GM21367 (cell line): ENCODE data around the gene RUNX2.
"Not testable (repeated sequence)": the region's sequence is repeated elsewhere in the genome, so short reads cannot be mapped to it uniquely, and the experiment has no call there.

Experiments used
- ATAC-seq: cut with Tn5 transposase; IDR thresholded peaks from one replicate; pipeline ENCODE4 v1.9.1; 2021; ENCODE audit not compliant: unreplicated experiment

Gene RUNX2

DNA sequence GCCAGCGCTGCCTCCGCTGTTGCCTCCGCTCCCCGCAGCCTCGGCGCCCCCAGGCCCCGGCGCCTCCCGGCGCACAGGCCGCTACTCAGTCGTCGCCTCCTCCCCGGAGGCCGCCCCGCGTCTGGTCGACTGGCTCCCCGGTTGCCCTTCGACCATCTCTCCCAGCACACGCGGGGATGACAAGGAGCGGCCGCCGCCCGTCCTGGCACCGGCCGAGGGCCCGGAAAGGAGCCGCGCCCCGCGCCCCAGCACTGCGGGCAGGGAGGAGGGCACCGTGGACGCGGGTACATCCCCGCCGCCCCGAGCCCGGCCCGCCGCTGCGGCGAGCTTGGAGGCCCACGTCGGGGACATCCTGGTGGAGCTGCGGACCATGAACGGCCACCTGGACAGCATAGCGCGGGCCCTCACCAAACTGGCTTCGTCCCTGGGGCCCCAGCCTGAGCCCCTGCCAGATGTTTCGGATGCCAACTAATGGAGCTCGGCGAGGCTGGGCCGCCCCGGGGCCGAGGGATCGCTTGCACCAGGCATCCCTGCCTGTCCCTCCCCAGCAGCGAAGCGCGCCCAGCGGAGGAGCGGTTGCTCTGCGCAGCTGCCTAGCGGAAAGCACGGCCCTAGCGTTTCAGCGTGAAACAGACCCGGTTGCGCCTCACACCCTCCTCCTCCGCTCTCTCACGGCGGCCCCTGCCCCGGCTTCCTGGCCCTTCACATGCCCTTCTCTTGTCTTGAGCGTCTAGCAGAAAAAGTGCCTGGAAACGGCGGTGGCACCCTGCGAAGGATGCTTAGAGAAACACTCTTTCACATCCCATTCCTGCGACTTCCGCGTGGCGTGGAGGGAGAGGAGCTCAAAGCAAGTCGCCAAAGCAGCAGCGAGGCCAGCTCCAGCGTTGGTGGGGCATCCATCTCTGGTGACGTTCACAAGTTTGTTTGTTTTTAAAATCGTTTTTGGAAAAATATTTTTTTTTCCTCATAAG, 335.4 kb downstream of the RUNX2 start:
- ATAC-seq = no peak

DNA sequence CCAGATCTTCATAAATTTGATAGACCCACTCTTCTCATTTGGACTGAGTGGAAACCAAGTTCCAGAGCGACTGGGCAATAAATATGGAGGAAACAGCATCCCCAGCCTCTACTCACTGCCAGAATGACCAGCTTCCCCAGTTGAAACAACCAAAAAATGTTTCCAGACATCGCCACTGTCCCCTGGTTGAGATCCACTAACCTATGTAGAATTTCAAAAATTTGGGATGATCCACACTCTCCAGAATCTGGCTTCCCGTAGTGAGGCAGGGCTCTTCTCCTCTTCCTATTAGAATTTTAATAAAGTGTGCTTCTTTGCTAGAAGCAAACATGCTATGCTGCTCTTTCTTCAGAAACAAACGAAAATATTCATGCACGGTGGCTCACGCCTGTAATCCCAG, 336.6 kb downstream of the RUNX2 start:
- no peak for ATAC-seq

DNA sequence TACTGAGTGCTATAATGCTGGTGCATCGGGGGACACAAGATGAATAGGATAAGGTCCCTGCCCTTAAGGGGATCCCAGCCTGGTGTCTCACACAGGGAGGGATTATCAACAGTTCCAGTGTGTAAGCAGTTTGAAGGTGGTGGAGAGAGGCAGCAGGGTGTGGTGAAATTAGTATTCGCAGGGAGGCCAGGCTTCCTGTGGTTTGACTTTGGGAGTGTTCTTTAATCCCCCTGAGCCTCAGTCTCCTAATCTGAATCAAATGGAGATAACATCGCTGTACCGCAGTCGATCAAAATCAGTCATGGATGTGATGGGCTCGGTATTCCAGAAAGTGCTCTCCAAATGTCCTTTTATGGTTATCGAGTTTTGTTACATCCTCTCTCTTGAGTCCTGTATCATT, 337.7 kb downstream of the RUNX2 start:
- no peak for ATAC-seq

DNA sequence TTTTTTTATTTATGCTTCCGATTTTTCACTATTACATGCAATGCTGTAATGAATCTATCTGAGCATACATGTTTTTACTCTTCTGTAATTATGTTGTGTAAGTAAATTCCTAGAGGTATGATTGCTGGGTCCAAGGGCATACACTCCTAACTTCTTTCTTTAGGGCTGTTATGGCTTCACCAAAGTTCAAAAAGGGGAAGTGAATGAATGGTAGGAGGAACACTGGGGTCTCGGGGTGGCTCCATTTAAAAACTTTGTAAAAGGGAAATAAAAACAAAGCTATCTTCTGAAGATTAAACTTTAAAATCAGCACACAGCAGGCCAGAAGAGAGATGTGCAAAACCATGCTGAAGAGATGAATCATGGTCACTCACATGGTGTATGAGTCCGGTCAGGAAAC, 338.7 kb downstream of the RUNX2 start:
- ATAC-seq = no peak

DNA sequence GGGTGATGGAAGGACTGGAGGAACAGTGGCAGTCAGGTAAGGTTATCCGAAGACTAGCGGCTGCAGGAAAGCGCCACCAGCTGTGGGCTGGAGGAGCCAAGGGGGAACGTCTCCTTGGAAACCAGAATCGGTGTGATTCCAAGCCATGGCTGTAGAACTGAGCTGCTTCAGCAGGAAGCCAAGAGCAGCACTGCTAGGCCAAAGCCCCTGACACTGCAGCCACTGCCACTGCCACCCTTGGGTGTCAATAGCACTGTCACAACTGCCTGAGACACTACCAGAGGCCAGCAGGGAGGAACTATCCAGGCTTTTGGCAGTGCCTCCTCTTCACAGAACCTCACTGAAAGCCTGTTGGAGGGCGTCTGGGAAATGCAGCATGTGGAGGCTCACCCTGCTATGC, 339.2 kb downstream of the RUNX2 start:
- ATAC-seq = no peak

DNA sequence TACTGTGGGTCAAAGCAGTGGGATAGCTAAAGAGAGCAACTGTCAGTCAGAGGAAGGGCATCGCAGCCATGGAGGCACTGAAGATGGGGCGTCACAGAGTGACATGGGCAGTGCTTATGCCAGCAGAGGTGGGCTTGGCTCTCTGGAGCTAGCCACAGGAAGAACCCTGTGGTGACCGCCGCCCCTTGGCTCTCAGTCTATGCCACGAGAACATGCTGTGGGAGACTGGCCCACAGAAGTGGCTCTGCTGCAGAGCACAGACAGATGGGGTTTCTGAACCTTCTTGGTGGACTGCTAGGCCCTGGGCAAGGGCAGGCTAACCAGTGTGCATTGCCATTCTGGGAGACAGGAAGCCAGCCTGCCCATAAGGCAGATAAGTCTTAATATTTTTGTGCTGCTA, 339.6 kb downstream of the RUNX2 start:
- no peak for ATAC-seq

DNA sequence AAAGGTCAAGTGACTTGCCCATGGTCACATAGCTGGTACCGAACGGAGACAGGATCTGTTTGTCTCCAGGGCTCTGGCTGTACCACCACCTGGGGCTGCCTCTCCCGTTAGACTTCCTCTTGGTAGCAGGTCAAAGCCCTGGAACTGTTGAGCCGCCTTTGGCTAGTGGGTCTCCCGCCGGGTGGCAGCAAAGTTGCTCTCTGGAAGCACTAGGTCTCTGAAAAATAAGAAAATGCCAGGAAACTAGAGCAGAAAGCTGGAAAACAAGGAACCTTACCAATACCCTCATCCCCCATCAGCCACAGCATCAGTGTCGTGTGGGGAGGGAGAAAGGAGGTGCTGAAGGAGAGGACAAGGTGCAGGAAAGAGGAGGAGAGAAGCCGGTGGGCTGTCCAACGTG, 340.6 kb downstream of the RUNX2 start:
- no peak for ATAC-seq

DNA sequence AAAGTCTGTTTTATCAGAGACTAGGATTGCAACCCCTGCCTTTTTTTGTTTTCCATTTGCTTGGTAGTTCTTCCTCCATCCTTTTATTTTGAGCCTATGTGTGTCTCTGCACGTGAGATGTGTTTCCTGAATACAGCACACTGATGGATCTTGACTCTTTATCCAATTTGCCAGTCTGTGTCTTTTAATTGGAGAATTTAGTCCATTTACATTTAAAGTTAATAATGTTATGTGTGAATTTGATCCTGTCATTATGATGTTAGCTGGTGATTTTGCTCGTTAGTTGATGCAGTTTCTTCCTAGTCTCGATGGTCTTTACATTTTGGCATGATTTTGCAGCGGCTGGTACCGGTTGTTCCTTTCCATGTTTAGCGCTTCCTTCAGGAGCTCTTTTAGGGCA, 345.0 kb downstream of the RUNX2 start:
- ATAC-seq = not testable (repeated sequence)

DNA sequence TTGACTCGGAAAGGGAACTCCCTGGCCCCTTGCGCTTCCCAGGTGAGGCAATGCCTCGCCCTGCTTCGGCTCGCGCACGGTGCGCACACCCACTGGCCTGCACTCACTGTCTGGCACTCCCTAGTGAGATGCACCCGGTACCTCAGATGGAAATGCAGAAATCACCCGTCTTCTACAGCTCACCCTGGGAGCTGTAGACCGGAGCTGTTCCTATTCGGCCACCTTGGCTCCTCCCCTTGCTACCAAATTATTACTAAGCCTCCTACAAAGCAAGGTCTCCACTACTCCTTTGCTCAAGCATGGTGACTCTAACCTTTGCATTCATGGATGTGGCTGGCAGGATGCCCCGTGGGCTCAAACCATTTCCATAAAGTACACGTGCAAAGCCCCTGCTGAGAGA, 347.0 kb downstream of the RUNX2 start:
- ATAC-seq = not testable (repeated sequence)

DNA sequence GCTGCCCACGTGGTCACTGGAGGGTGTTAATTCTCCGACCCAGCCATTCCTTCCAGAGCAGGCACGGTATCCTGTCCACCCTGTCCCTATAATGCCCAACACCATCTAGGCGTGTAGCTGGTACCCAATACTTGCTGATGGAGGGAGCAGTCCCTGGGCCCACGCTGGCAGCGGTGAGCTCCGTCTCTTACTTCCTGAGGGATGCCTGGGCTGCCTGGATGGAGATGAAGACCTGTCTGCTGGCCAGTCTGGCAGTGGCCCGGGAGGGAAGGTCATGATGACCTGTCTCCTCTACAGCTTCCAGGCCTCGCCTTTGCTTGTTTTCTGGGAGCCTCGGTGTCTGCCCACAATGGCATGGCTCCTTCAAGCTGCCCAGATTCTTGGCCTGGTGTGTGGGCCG, 347.5 kb downstream of the RUNX2 start:
- no peak for ATAC-seq

DNA sequence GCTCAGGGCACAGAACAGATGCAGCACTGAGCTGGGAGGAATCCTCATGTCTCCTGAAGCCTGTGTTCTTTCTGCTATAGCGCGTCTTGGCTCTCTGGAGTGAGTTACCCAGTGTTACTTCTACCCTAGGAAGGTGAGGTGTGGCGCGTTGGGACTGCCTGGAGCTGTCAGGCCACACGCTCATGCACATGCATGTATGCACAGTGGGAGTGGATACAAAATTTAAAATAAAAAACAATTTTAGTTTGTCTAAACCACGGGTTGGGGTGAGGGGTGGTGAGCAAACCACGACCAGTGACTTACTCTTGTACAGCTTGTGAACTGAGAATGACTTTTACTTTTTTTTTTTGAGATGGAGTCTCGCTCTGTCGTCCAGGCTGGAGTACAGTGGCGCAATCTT, 348.2 kb downstream of the RUNX2 start:
- no peak for ATAC-seq

DNA sequence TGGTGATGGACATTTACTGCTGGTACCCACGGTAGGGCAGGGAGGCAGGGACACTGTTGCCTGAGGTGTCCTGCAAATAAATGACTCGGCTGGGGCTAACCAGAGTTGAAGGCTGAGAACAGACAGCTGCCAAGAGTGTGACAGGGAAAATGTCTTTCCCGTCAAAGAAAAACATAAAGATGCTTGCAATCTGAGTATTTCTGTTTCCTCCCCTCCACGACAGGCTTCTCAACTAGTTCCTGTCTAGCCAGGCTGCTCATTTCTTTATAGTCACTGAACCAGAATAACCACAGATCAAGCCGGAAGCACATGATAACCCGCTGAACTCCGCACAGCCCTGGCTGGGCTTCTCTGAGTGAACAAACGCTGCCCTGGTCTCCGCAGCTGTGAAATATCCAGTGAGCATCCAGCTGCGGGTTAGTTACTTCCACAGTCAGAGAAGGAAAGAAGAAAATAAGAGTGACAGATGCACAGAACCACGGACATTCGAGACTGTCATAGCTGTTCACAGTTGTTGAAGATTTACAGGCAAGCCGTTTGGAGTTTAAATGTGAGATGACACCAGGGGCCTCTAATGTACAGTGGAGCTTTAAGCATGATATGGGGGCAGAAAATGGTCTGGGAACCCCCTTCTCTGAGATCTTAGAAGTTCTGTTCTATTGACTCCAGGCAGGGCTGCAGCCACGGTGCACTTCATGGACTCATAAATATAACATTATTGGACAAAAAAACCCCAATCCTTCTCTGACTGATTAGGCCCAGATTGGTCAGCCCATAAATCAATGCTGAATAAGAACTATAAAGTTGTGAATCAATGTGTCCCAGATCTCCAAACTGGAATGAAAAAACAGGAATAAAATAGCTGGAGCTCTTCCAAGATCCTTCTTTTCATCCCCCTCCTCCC, 349.5 kb downstream of the RUNX2 start:
- ATAC-seq = peak; percentile 66

DNA sequence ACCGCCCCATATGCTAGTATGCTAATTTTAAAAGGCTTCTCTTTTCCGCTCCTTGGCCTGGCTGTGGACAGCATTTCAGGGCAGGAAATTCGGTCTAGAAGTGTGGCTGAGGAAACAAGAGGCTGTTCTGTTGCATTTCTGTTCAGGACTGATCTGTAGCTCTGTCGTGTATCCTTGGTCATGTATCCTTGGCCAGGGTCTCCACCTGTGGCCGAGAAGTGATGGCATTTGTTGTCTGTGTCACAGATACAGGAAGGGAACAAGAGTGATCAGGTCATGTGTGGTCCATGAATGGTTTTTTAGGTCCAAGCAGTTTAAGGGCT, 350.1 kb downstream of the RUNX2 start:
- ATAC-seq = no peak

DNA sequence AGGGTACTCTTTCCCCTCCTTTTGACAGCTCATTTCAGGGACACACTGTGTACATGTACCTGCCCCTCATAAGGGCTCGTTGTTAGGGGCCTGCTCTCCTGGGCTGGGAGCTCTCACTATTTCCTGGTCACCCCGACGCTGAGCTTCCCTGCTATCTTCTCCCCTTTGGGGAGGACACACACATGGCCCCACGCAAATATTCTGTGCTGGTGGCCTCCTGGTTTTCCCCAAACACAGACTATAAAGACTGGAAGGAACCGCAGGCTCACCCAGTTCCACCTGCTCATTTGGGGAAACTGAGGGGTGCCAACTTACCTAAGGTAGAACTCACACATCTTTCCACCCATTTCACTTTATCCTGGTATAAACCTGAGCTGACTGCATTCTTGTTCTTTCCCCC, 351.0 kb downstream of the RUNX2 start:
- ATAC-seq = no peak

DNA sequence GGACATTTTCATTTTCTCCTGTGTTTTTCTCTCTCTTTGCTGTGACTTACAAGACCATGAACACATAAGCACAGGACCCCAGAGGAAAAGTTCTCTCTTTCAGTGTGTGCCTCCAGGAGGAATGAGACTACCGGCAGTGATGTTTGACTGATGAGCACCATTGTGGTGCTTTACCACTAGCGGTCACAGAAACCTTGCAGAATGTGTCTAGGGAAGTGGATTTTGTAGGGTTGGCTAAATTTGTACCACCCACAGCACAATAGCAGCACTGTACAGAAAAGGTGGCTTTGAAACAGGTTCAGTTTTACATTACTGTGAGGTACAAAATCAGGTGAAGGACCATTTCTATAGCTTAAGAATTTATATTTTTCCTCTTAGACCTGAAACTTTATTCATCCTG, 351.5 kb downstream of the RUNX2 start:
- ATAC-seq = no peak

DNA sequence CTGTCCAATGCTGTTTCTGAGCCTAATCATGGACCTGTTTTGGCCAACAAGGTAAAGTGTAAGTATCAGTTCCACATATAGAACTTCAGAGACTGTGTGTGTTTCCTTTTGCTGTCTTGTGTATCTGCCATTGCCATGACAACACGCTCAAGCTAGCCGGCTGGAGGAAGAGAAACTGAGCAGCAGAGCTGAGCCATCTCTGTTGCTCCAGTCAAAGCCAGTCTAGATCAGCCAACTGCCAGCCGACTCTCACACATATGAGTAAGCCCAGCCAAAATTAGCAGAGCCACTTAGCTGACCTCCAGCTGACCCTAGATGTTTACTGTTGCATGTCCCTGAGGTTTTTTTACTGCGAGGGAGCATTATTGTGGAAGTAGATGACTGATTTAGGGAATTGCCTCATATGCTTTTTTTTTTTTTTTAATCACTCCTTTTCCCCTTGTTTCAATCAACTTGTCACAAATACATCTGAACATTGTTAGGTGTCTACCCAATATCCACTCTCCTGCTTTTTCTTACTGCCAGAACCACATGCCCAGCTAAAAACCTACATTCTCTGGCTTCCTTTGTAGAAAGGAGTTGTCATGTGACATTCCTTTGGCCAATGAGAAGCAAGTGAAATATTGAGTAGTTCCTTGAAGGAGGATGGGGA, 353.9 kb downstream of the RUNX2 start:
- peak; percentile 90 for ATAC-seq

DNA sequence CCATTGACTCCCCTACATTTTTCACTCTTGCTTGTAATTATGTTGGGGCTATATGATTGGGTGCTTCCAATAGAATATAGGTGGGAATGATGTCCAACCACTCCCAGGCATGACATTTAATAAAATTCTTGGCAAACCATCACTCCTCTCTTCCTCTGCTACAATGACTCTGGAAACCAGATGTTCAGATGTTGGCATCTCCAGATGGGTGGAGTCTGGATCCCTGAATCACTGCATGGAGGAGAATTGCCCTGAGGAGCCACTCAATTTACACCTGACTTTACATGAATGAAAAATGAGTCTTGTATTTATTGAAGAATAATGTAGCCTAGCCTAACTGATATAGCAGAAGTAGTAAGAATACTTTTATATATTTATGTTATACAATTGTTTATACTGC, 356.3 kb downstream of the RUNX2 start:
- no peak for ATAC-seq

DNA sequence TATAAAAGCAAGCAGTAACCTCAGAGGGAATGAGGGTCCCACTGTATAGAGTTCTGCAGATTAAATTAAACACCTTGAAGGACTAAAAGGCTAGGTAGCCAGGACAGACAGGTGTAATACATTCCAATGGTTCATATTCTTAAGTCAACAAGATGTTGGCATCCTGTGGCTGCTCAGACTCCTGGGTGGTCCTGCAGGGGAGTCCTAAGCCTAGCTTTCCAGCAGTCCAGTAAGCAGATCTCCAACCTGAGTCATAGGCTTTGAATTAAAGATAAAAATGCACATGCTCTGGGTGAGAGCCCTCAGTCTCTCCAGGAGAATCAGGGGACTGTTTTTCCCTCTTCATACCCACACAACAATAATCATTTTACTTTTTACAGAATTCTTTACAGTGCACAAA, 356.9 kb downstream of the RUNX2 start:
- ATAC-seq = no peak

DNA sequence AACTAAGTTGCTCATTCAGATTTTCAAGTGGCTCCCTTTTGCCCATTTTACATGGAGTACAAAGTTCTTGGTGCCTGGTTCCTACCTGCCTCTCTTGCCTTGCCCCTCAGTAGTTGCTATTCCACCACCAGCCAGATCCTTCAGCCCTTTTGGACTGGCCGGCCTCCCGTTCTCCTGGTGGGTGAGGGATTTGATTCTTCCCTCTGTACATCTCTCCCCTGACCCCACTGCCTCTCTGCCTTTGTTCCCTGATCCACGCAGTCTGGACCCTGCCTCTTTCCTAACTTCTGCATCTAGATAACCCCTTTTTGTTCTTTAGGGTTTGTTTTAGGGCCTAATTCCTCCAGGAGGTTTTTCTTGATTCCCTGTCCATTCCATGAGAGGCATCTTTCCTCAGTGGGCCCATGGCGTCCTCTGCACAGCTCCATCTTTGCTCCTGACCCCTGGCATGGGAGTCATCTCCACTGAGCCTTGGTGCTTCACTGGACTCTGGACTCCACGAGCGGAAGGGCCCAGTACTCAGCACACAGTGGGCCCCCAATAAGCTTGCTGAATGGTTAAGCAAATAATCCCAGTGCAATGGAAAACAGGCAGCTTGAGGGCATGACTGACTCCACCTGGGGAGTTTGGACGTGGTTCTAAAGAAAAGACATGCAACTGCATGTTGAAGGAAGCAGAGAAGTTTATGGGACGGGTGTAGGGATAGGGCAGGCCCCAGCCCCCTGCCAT, 358.9 kb downstream of the RUNX2 start:
- ATAC-seq = peak; percentile 22

DNA sequence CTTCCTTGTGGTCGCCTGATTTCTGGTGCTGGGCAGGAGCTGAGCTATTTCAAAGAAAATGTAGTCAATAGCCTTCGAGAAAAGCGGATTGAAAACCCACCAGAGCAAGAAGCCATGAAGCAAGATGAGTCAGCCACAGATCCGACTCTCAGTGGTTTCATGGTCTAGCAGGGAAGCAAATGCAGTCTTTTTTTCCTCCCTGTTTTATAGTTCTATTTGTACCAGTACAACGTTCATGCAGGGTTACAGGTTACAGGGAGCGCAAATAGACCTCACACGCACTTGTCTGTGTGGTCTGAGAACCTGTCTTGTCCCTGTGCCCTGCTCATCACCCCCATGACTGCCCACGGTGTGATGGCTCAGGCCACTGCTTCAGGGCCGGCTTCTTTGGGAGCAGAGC, 359.4 kb downstream of the RUNX2 start:
- ATAC-seq = peak; percentile 74

DNA sequence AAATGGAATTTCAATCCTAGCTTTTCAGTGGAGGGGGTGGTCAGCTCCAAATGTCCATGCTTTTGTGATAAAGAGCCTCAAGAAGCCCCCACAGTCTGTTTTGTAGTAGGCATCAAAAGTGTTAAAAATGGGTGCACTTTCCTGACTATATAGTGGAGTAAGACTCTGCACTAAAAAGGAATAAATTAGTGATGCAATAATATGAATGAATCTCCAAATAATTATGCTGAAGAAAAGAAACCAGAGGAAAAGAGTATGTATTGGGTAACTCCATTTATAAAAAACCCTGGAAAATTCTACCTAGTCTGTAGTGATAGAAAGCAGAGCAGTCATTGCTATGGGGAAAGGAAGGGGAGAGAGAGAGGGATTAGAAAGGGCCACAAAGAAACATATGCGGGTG, 360.1 kb downstream of the RUNX2 start:
- no peak for ATAC-seq
